ENCODE data around the gene USP24.
"Not testable (repeated sequence)": the region's sequence is repeated elsewhere in the genome, so short reads cannot be mapped to it uniquely, and the experiment has no call there.

Gene USP24

DNA sequence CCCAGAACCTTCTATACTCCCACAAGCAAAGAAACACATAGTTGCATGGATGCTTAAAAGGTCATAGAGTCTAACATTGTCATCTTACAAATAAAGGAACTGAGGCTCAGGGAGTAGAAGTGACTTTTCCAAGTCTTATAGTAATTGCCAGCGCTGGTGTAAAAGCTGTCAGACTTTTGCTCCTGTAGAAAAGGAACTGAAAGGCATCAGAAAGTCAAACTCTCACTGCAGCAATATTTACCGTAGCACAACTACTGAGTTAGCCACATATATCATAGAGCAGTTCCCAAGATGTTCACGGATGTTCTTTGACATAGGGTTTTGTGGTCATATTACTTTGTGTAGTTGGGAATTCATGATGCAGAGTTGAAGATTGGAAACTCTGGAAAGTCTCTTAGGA is 16.6 kb upstream of the USP24 start:
- no peak for DNase-seq

DNA sequence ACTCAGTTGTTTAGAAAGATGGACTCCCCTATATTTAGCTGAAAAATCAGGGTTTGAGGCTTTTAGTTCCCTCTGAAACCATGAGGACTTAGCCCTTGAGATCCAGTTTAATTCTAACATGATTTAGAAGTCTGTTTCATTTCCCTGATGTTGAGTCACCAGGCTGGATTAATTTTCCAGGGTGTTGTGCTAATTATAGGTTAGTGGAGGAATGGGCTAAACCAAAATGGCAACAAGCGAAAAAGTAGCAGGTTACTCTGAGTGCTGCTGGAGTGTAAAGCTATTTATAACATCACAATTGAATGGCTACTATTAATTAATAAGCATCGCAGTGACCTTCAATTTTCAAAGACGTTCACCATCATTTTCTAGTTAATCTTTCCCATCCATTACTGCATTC is 15.5 kb upstream of the USP24 start:
- DNase-seq: no peak

DNA sequence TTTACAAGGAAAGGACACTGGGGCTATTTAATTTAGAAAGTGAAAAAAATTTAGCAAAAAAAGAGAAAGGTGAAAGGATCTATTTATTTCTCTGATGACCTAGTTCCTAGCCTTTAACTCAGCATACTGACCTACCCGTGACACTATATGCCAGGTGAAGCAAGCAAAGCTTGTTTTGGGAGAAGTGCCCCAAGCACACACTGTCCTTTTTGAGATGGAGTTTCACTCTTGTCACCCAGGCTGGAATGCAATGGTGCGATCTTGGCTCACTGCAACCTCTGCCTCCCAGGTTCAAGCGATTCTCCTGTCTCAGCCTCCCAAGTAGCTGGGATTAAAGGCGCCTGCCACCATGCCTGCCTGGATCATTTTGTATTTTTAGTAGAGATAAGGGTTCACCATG is 14.6 kb upstream of the USP24 start:
- not testable (repeated sequence) for DNase-seq

DNA sequence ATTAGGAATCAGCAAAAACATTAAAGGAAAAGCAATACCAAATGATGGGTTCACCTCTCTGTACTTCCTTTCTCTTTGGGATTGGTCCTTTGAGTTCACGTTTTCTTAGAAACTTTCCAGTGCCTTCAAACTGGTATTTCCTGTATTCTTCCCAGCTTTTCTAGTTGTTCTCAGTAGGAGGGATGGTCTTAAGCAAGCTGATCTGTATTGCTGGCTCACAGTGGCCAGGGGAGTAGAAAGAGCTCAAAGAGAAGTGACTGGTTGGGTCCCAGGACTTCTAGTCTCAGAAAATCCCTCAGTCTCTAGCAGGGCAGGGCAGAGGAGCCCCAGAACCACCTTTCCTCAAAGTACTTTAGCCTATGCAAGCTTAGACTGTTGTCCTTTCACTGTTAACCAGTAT is 10.1 kb upstream of the USP24 start:
- no peak for DNase-seq

DNA sequence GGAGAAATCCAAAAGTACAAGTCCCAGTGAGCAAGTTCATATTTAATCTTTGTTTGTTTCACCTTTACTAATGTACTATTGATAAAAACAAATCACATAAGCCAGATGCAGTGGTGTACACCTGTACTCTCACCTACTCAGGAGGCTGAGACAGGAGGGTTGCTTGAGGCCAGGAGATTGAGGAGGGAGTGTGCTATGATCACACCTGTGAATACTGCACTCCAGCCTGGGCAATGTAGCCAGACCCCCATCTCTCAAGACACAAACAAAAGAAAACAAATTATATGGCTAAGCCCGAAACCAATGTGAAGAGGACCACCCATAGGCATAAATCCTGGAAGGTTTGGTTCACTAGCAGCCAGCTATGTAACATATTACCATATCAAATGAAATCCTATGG is 9.6 kb upstream of the USP24 start:
- DNase-seq: no peak

DNA sequence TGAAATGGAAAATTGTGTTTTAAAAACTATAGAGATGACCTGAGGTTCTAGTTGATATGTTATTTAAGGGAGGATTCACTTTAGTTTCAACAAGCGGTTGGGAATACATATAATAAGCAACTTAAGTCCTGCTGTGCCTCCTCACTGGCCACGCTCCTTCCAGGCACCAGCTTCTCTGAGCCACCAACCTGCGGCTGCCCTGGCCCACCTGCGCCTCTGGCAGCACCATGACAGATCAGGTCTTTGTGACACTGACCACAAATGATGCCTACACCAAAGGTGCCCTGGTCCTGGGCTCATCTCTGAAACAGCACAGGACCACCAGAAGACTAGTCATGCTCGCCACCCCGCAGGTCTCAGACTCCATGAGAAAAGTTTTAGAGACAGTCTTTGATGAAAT is 7.0 kb upstream of the USP24 start:
- no peak for DNase-seq

- no peak for DNase-seq
Measured at GRCh38 chr1:55217226-55217986, 2.2 kb upstream of the USP24 start.

DNA sequence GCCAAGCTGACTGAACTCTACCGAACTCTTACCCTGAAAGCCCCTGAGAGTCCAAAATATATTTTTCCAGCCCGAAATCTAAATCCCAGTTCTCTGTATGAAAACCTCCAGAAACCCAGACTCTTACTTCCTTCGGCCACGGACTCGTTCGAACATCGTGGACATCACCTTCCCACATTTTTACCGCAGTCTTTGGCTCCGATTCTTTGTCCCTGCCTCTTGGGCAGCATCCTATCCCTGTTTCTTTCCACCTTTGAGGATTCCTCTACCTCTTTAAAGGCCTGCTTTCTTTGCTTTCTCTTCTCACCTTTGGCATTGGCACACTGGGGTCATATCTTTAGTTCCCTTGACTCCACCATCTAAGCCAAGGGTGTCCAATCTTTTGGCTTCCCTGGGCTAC is 932 bp upstream of the USP24 start:
- peak; percentile 51 for DNase-seq

GRCh38 chr1:55214934-55215193 is 300 bp downstream of the USP24 start:
- DNase-seq: no peak

- DNase-seq: no peak
Measured at GRCh38 chr1:55214212-55214933, 791 bp downstream of the USP24 start.

DNA sequence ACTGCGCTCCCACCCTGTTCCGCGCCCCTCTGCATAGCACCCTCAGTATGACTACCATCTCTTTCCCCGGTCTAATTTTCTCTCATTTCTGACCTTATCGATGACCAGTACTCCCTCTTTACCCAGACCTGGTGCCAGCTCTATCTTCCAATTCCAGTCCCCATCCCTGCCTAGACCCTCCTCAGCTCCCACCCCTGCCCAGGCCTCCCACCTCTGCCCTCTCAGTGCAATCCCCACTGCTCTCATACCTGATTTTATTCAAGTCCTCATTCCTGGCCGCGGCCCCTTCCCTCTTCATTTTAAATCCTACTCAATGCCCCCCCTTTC is 1.3 kb downstream of the USP24 start:
- no peak for DNase-seq

DNA sequence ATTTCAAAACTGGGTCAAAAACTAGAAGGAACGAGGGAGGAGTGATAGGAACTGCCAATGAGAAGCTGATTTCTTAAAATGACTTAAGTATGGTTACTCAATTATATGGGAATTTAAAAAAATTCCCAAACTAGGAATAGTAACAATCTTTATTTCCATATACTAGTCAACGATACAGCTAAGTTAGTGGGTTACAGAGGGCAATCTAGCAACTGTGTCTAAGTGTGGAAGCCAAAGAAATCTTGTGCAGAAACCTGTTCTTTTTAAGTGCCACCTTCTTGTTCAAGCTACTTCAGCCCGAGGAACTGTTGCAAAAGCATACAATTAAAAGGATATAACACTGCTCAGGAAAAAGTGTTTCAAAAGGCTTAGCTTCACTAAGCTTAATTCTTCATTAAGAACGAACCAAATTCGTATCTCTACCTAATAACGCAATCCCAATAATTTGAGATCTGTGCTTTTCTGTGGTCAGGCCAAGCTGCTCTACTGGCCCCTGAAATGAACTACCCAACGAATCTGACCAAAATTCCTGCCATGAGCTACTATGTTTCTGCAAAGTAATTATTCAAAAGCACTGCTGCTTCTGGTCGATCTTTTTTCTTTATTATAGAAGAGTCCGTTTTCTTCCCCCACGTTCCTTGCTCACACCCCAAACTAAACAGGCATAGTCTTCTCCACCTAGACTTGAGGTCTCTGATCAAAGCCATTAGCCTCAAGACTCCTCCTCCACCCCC is 1.8 kb downstream of the USP24 start:
- DNase-seq: no peak

DNA sequence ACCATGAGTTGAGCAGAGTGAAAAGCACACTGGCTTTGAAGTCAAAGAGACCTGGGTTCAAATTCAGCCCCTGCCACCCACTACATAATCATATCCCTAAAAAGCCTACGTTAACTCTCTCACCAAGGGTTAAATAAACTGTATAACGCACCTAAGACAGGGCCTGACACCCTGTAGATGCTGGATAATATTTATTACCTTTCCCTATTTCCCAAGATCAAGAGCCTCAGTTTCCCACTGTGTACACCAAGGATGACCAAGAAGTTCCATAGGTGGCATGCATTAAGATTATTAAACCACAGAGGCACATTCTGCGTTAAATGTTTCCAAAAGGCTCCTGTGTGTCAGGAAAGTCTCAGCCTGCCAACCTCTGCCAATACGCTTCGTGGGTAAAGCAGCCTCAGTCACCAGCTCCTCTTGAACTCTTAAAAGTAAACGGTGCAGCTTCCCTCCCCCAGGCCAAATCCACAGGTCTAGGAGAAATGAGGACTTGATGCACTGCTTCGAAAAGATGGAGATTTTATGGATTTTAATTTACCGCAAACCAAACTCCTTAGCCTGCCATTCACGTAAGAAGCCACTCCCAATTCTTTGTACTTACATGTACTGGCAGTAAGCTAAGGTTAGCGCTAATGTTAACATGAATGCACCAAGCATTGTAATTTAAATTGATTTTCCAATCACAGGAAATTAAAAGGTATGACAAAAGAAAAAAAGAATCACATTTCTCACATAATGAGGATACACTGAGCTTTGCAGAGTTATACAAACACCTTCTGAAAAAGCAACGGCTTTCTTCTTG is 2.6 kb downstream of the USP24 start:
- no peak for DNase-seq

- DNase-seq: no peak
Measured at GRCh38 chr1:55211863-55212262, 3.3 kb downstream of the USP24 start.

DNA sequence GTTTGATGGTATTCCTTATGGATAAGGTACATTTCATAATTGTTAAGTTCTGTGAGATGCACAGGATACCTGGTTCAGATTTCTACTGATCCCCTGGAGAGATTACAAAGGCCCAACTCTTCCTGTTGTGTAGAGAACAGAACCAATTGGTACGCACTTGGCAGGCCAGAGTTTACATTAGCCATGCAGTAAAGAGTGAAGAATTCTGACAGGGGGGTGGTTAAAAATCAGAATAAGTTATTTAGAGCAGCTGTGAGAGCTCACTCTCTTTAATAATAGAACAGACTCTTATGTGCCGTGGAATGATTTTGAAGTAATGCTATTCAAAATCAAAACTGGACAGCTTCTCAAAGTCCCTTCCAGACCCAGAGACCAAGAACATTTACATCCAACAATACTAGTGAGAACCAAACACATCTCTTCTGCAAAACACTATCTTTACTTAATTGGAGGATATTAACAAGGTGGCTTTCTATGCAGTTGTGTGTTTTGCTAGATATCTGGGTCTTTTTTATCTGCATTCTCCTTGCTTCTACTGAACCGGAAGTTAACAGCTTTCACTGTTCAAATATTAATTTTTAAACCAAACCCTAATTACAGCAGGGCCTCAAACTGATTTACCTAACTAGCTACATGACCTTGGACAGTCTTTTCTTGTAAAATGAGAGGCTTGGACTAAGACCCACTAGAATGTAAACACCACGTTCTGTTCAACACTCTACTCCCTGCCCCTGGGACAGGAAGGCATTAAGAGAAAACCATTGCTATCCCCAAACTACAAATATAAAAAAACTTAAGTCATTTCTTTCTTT is 4.0 kb downstream of the USP24 start:
- DNase-seq: no peak

GRCh38 chr1:55209247-55209646 is 5.9 kb downstream of the USP24 start:
- DNase-seq: no peak

DNA sequence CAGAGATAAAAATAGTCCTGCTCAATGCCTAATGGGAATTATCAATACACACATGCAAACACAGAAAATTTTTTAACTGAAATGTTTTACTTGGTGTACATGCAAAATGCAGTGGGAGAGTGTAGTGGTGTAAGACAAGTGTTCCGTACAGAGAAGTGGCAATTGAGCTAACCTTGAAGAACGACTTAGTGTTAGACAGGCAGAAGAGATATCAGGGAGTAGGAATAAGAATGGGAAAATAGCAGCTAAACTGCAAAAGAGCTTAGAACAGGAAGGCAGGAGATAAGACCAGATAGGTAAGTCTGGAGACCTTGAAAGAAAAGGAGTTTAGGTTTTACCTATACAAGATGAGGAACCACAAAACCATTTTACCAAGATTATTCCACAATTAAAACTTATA is 9.0 kb downstream of the USP24 start:
- DNase-seq: no peak

- DNase-seq: no peak
Measured at GRCh38 chr1:55204997-55205396, 10.2 kb downstream of the USP24 start.

- no peak for DNase-seq
Measured at GRCh38 chr1:55203064-55203463, 12.1 kb downstream of the USP24 start.

DNA sequence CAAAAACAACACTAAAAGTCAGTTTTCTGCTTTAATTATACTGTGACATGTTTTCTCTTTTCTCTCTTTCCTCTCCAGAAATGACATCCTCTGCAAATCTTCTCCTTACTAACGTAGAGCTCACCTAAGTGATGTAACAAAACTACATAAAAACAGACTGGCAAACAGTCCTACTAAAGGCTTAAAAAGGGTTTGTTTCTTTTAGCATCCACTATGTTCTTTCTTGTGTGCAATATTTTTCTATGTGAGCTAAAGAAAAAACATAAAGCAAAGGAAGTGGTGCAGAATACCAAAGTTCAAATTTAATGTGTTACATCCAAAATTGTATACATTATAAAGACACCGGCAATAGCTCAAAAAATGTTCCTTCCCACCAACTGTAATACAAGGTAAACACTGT is 14.5 kb downstream of the USP24 start:
- DNase-seq: no peak

DNA sequence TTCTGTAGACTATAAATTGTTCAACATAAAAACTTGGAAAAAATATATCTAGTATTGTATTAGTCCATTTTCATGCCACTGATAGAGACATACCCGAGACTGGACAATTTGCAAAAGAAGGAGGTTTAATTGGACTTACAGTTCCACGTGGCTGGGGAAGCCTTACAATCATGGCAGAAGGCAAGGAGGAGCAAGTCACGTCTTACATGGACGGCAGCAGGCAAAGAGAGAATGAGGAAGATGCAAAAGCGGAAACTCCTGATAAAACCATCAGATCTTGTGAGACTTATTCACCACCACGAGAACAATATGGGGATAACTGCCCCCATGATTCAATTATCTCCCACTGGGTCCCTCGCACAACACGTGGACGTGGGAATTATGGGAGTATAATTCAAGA is 15.4 kb downstream of the USP24 start:
- DNase-seq: not testable (repeated sequence)

- no peak for DNase-seq
Measured at GRCh38 chr1:55198044-55198443, 17.1 kb downstream of the USP24 start.

DNA sequence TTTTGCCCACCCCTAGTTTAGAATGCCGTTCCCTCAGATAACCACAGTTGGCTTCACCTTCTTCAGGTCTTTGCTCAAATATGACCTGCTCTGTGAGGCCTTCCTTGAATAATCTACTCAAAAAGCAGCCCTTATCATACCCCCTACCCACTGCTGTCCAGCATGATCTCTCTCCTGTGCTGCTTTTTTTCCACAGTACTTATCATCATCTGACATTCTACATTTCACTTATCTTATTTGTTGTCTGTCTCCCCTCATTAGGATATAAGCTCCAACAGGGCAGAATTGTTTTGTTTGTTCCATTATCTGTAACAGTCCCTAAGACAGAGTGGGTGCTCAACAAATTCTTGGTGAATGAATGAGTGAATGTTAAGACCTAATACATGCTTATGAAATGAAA is 18.1 kb downstream of the USP24 start:
- no peak for DNase-seq

Measured in SHP77 treated with DMSO at 0.1 percent for 48 hours (cell line).